ENCODE measurements around the gene PKM. TPM values are rescaled to one million over a fixed set of nuclear protein-coding genes. Genes with fewer than 3 reads are reported as not detected.

Gene PKM
- total and polyA plus RNA-seq, 2 experiments from 2014 or later, result 2,427 to 2,534 TPM

- TF ChIP-seq EZH2phosphoT487 (IDR thresholded peaks at IDR 0.05; ENCODE audit: insufficient read depth, low read depth) (no peak), EZH2 (IDR thresholded peaks at IDR 0.05; ENCODE audit: insufficient read depth, poor library complexity, severe bottlenecking) (no peak)
- DNase-seq, result peak; percentile 67
- in situ Hi-C loops (cut with MboI), result no loop called here
- Histone ChIP-seq H3K27ac (no peak within 1 kb of the TSS), H3K9me2 (ENCODE audit: insufficient read depth) (no peaks in the 10 kb centered on the region), H3K27me3 (replicated peaks; ENCODE audit: insufficient read depth) (no peaks in the 10 kb centered on the region), H3K9ac (peak within 1 kb of the TSS; percentile 8; the same call in 1 of the 2 replicates), H3F3A (ENCODE audit: insufficient read depth) (peaks cover 56% of the 10 kb centered on the region), H4K20me1 (ENCODE audit: insufficient read depth) (peaks cover under 1% of the 10 kb centered on the region; the same call in 1 of the 2 replicates), H3K36me3 (ENCODE audit: low read depth) (peaks cover 42% of the 10 kb centered on the region), H3K4me3 (peak within 1 kb of the TSS; percentile 39; the same call in 1 of the 2 replicates), H3K4me2 (ENCODE audit: unreplicated experiment) (no peak within 1 kb of the TSS), H2AFZ (peak within 1 kb of the TSS; percentile 6; the same call in 1 of the 2 replicates), H3K4me1 (ENCODE audit: insufficient read depth) (no peaks in the 10 kb centered on the region), H3K79me2 (ENCODE audit: insufficient read depth) (peaks cover 5% of the 10 kb centered on the region; the same call in 1 of the 2 replicates), H3K9me3 (ENCODE audit: low read depth) (no peaks in the 10 kb centered on the region)
- 15 to 26% methylated on average over 33 to 64 of the region's 83 CpGs for WGBS, 2 experiments (ENCODE audit: low coverage in 1 of 2, low lambda C conversion rate in 2 of 2, missing lambda C conversion rate in 2 of 2)
These were observed 33.3 kb downstream of the PKM start, which contains the start of gene GRAMD2A for GRCh38 chr15:72197460-72198355. GRAMD2A (minus strand) TSS chr15:72197787.

- H3K4me3 ChIP-seq, result no peak overlapping the region
These were observed 33.9 kb downstream of the PKM start for GRCh38 chr15:72197041-72197459.

GRCh38 chr15:72196409-72197040 is 34.5 kb downstream of the PKM start:
- Histone ChIP-seq H3K4me2 (ENCODE audit: unreplicated experiment) (no peak overlapping the region), H3K27ac (no peak overlapping the region), H2AFZ (no peak overlapping the region; the same call in 1 of the 2 replicates), H4K20me1 (ENCODE audit: insufficient read depth) (no peaks in the 10 kb centered on the region; the same call in 1 of the 2 replicates), H3K4me1 (ENCODE audit: insufficient read depth) (no peaks in the 10 kb centered on the region), H3K4me3 (no peak overlapping the region), H3K9ac (no peak overlapping the region), H3K27me3 (replicated peaks; ENCODE audit: insufficient read depth) (no peaks in the 10 kb centered on the region), H3K79me2 (ENCODE audit: insufficient read depth) (no peaks in the 10 kb centered on the region), H3K9me3 (ENCODE audit: low read depth) (no peaks in the 10 kb centered on the region), H3F3A (ENCODE audit: insufficient read depth) (peaks cover 44% of the 10 kb centered on the region), H3K36me3 (ENCODE audit: low read depth) (peaks cover 30% of the 10 kb centered on the region), H3K9me2 (ENCODE audit: insufficient read depth) (no peaks in the 10 kb centered on the region)
- DNase-seq, result peak; percentile 35
- TF ChIP-seq EZH2 (IDR thresholded peaks at IDR 0.05; ENCODE audit: insufficient read depth, poor library complexity, severe bottlenecking) (no peak), EZH2phosphoT487 (IDR thresholded peaks at IDR 0.05; ENCODE audit: insufficient read depth, low read depth) (no peak)
- in situ Hi-C loops (cut with MboI), result no loop called here
- WGBS, 2 experiments (ENCODE audit: low coverage in 1 of 2, low lambda C conversion rate in 2 of 2, missing lambda C conversion rate in 2 of 2), result 76 to 80% methylated on average over 13 of the region's 13 CpGs

More at GRCh38 chr15:72197041-72197459, 33.9 kb downstream of the PKM start:
- no peaks in the 10 kb centered on the region for H3K27me3 ChIP-seq (replicated peaks; ENCODE audit: insufficient read depth)
- DNase-seq, result peak; percentile 43
- H3K27ac ChIP-seq, result no peak overlapping the region
- H3K4me2 ChIP-seq (ENCODE audit: unreplicated experiment), result no peak overlapping the region
- 17 to 20% methylated on average over 35 of the region's 35 CpGs for WGBS, 2 experiments (ENCODE audit: low coverage in 1 of 2, low lambda C conversion rate in 2 of 2, missing lambda C conversion rate in 2 of 2)
- H4K20me1 ChIP-seq (ENCODE audit: insufficient read depth), result no peaks in the 10 kb centered on the region; the same call in 1 of the 2 replicates
- H3F3A ChIP-seq (ENCODE audit: insufficient read depth), result peaks cover 49% of the 10 kb centered on the region
- peak overlapping the region; percentile 6; the same call in 1 of the 2 replicates for H2AFZ ChIP-seq
- peaks cover 35% of the 10 kb centered on the region for H3K36me3 ChIP-seq (ENCODE audit: low read depth)
- in situ Hi-C loops (cut with MboI), result no loop called here
- H3K9ac ChIP-seq, result no peak overlapping the region
- no peaks in the 10 kb centered on the region for H3K9me2 ChIP-seq (ENCODE audit: insufficient read depth)
- TF ChIP-seq EZH2 (IDR thresholded peaks at IDR 0.05; ENCODE audit: insufficient read depth, poor library complexity, severe bottlenecking), result no peak
- TF ChIP-seq EZH2phosphoT487 (IDR thresholded peaks at IDR 0.05; ENCODE audit: insufficient read depth, low read depth), result no peak
- 0 out of 2 replicates have a peak, but pooled peaks cover under 1% of the 10 kb centered on the region for H3K79me2 ChIP-seq (ENCODE audit: insufficient read depth)
- no peaks in the 10 kb centered on the region for H3K4me1 ChIP-seq (ENCODE audit: insufficient read depth)
- no peaks in the 10 kb centered on the region for H3K9me3 ChIP-seq (ENCODE audit: low read depth)

GRCh38 chr15:72195101-72195511 is 35.9 kb downstream of the PKM start:
- DNase-seq, result no peak
- in situ Hi-C loops (cut with MboI), result no loop called here
- Histone ChIP-seq H3K27me3 (replicated peaks; ENCODE audit: insufficient read depth) (no peaks in the 10 kb centered on the region), H3K9ac (no peak overlapping the region), H3K4me2 (ENCODE audit: unreplicated experiment) (no peak overlapping the region), H3K36me3 (ENCODE audit: low read depth) (peaks cover 17% of the 10 kb centered on the region), H3K4me1 (ENCODE audit: insufficient read depth) (no peaks in the 10 kb centered on the region), H3K9me3 (ENCODE audit: low read depth) (no peaks in the 10 kb centered on the region), H3F3A (ENCODE audit: insufficient read depth) (peaks cover 30% of the 10 kb centered on the region), H3K9me2 (ENCODE audit: insufficient read depth) (no peaks in the 10 kb centered on the region), H3K27ac (no peak overlapping the region), H2AFZ (no peak overlapping the region), H3K4me3 (no peak overlapping the region), H4K20me1 (ENCODE audit: insufficient read depth) (no peaks in the 10 kb centered on the region; the same call in 1 of the 2 replicates), H3K79me2 (ENCODE audit: insufficient read depth) (no peaks in the 10 kb centered on the region)
- TF ChIP-seq EZH2phosphoT487 (IDR thresholded peaks at IDR 0.05; ENCODE audit: insufficient read depth, low read depth) (no peak), EZH2 (IDR thresholded peaks at IDR 0.05; ENCODE audit: insufficient read depth, poor library complexity, severe bottlenecking) (no peak)
- 74 to 79% methylated on average over 6 of the region's 6 CpGs for WGBS, 2 experiments (ENCODE audit: low coverage in 1 of 2, low lambda C conversion rate in 2 of 2, missing lambda C conversion rate in 2 of 2)

Measured in GM23248 (cell line).